GM12872 (cell line): ENCODE measurements around the gene SUCNR1.

Experiments used
- CTCF ChIP-seq: IDR thresholded peaks from 3 replicates; pipeline ENCODE4 v1.5.1; 2011; ENCODE audit warnings: low read depth, mild to moderate bottlenecking, low read length, moderate library complexity; ENCODE audit not compliant: insufficient read depth

The SUCNR1 gene

DNA sequence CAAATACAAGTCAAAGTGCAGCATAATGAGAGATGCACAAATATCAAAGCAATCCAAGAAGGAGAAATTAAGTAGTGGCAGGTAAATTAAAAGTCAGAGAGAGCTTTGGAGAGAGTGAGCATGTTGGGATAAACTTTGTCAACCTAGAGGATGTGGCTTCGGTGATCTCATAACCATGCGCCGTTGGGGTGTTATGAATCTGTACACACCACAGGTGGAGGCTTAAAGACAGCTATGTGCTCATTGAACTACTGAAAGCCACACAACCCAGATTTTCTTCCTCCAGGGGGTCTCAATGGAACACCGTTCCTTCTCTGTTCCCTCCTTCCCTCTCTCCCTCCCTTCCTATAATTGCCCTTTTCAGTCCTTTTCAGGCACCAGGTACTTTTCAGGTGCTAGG lies 52.0 kb downstream of the SUCNR1 start:
- no peak for TF ChIP-seq CTCF

- no peak for TF ChIP-seq CTCF
Observed at GRCh38 chr3:151925876-151926275, 52.4 kb downstream of the SUCNR1 start.

- TF ChIP-seq CTCF = no peak
Observed at GRCh38 chr3:151926956-151927355, 53.5 kb downstream of the SUCNR1 start.

- no peak for TF ChIP-seq CTCF
Observed at GRCh38 chr3:151931171-151931570, 57.7 kb downstream of the SUCNR1 start.

DNA sequence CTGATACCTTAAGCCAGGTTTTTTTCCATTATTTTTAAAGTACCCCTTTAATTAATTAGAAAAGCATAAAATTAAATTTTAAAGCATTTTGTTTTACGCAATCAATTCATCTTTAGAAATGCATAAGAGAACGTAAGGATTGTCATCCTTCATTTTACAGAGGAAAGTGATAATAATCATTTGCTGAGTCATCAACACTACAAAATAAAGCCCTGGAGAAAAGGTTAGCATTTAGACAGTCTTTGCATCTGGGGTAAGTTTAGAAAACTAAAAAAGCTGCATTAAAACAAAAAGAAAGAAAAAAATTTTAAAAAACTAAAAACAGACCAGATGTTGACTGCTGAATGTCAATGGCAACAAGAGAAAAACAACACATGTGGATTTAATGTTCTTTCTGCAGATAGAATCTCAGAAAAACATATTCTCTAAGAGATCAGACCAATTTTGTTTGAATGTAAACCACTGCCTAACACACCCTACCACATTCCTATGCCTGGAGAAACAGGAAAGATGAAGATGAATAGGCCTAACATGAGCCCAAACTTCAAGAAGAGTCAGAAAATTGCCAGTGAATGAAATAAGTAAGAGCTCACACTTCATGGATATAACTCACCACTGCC lies 59.9 kb downstream of the SUCNR1 start:
- no peak for TF ChIP-seq CTCF
